ENCODE data around the gene ADAMTS12.
"Not testable (repeated sequence)": the region's sequence is repeated elsewhere in the genome, so short reads cannot be mapped to it uniquely, and the experiment has no call there.

ADAMTS12 gene

GRCh38 chr5:33537240-33537639, 354.6 kb downstream of the ADAMTS12 start:
- no peak for ATAC-seq (ENCODE audit: low read depth)
- no peak overlapping the region for H3K27ac Mint-ChIP-seq
- no peaks in the 10 kb centered on the region for H3K4me1 Mint-ChIP-seq
- no peak for DNase-seq (ENCODE audit: low spot score in 2 of 2)
- H3K27me3 Mint-ChIP-seq, result peaks cover 9% of the 10 kb centered on the region
- H3K4me3 Mint-ChIP-seq, result no peak overlapping the region
- no peaks in the 10 kb centered on the region for H3K36me3 Mint-ChIP-seq
- no peaks in the 10 kb centered on the region for H3K9me3 Mint-ChIP-seq

GRCh38 chr5:33536802-33537201, 355.0 kb downstream of the ADAMTS12 start:
- Mint-ChIP-seq H3K4me3 (no peak overlapping the region), H3K36me3 (no peaks in the 10 kb centered on the region), H3K4me1 (no peaks in the 10 kb centered on the region), H3K9me3 (no peaks in the 10 kb centered on the region), H3K27me3 (peaks cover 9% of the 10 kb centered on the region), H3K27ac (no peak overlapping the region)
- DNase-seq (ENCODE audit: low spot score in 2 of 2) (no peak), ATAC-seq (ENCODE audit: low read depth) (no peak)

- DNase-seq (ENCODE audit: low spot score in 2 of 2) (no peak), ATAC-seq (ENCODE audit: low read depth) (no peak)
- Mint-ChIP-seq H3K4me1 (no peaks in the 10 kb centered on the region), H3K27ac (no peak overlapping the region), H3K9me3 (no peaks in the 10 kb centered on the region), H3K36me3 (no peaks in the 10 kb centered on the region), H3K4me3 (no peak overlapping the region), H3K27me3 (peaks cover 5% of the 10 kb centered on the region)
Measured at GRCh38 chr5:33531824-33532223, 360.0 kb downstream of the ADAMTS12 start.

GRCh38 chr5:33531037-33531298, 360.8 kb downstream of the ADAMTS12 start:
- ATAC-seq (ENCODE audit: low read depth) (no peak), DNase-seq (ENCODE audit: low spot score in 2 of 2) (no peak)
- no peak overlapping the region for H3K4me3 Mint-ChIP-seq
- no peaks in the 10 kb centered on the region for H3K4me1 Mint-ChIP-seq
- H3K9me3 Mint-ChIP-seq, result no peaks in the 10 kb centered on the region
- H3K27ac Mint-ChIP-seq, result no peak overlapping the region
- H3K27me3 Mint-ChIP-seq, result peaks cover 5% of the 10 kb centered on the region
- H3K36me3 Mint-ChIP-seq, result no peaks in the 10 kb centered on the region

- Mint-ChIP-seq H3K36me3 (no peaks in the 10 kb centered on the region), H3K4me3 (no peak overlapping the region), H3K9me3 (no peaks in the 10 kb centered on the region), H3K4me1 (no peaks in the 10 kb centered on the region), H3K27ac (no peak overlapping the region), H3K27me3 (peaks cover 3% of the 10 kb centered on the region)
- DNase-seq (ENCODE audit: low spot score in 2 of 2) (no peak), ATAC-seq (ENCODE audit: low read depth) (no peak)
Measured at GRCh38 chr5:33530183-33531036, 361.4 kb downstream of the ADAMTS12 start.

GRCh38 chr5:33527696-33528095, 364.1 kb downstream of the ADAMTS12 start:
- no peaks in the 10 kb centered on the region for H3K36me3 Mint-ChIP-seq
- no peak overlapping the region for H3K27ac Mint-ChIP-seq
- H3K9me3 Mint-ChIP-seq, result no peaks in the 10 kb centered on the region
- peaks cover 5% of the 10 kb centered on the region for H3K27me3 Mint-ChIP-seq
- no peak for DNase-seq (ENCODE audit: low spot score in 2 of 2)
- ATAC-seq (ENCODE audit: low read depth), result no peak
- H3K4me1 Mint-ChIP-seq, result no peaks in the 10 kb centered on the region
- no peak overlapping the region for H3K4me3 Mint-ChIP-seq

- Mint-ChIP-seq H3K27ac (no peak overlapping the region), H3K4me1 (no peaks in the 10 kb centered on the region), H3K9me3 (no peaks in the 10 kb centered on the region), H3K27me3 (peaks cover 5% of the 10 kb centered on the region), H3K36me3 (no peaks in the 10 kb centered on the region), H3K4me3 (no peak overlapping the region)
- DNase-seq (ENCODE audit: low spot score in 2 of 2) (no peak), ATAC-seq (ENCODE audit: low read depth) (no peak)
Measured at GRCh38 chr5:33526755-33527154, 365.0 kb downstream of the ADAMTS12 start.

- DNase-seq (ENCODE audit: low spot score in 2 of 2) (no peak), ATAC-seq (ENCODE audit: low read depth) (no peak)
- H3K27ac Mint-ChIP-seq, result no peak overlapping the region
- no peaks in the 10 kb centered on the region for H3K9me3 Mint-ChIP-seq
- peaks cover 5% of the 10 kb centered on the region for H3K27me3 Mint-ChIP-seq
- H3K4me3 Mint-ChIP-seq, result no peak overlapping the region
- H3K36me3 Mint-ChIP-seq, result no peaks in the 10 kb centered on the region
- no peaks in the 10 kb centered on the region for H3K4me1 Mint-ChIP-seq
Measured at GRCh38 chr5:33524476-33524875, 367.3 kb downstream of the ADAMTS12 start.

GRCh38 chr5:33523208-33523771, 368.5 kb downstream of the ADAMTS12 start:
- Mint-ChIP-seq H3K4me3 (no peak overlapping the region), H3K27me3 (peaks cover 5% of the 10 kb centered on the region), H3K4me1 (no peaks in the 10 kb centered on the region), H3K36me3 (no peaks in the 10 kb centered on the region), H3K27ac (no peak overlapping the region), H3K9me3 (peaks cover 3% of the 10 kb centered on the region)
- DNase-seq (ENCODE audit: low spot score in 2 of 2) (no peak), ATAC-seq (ENCODE audit: low read depth) (no peak)

- H3K27ac Mint-ChIP-seq, result no peak overlapping the region
- no peaks in the 10 kb centered on the region for H3K4me1 Mint-ChIP-seq
- peaks cover 5% of the 10 kb centered on the region for H3K9me3 Mint-ChIP-seq
- peaks cover 7% of the 10 kb centered on the region for H3K27me3 Mint-ChIP-seq
- ATAC-seq (ENCODE audit: low read depth) (no peak), DNase-seq (ENCODE audit: low spot score in 2 of 2) (no peak)
- no peak overlapping the region for H3K4me3 Mint-ChIP-seq
- no peaks in the 10 kb centered on the region for H3K36me3 Mint-ChIP-seq
Measured at GRCh38 chr5:33516421-33516820, 375.4 kb downstream of the ADAMTS12 start.

GRCh38 chr5:33515366-33515765, 376.4 kb downstream of the ADAMTS12 start:
- not testable (repeated sequence) for H3K27me3 Mint-ChIP-seq; DNase-seq (ENCODE audit: low spot score in 2 of 2); H3K36me3 Mint-ChIP-seq; ATAC-seq (ENCODE audit: low read depth); H3K9me3 Mint-ChIP-seq; H3K4me3 Mint-ChIP-seq; H3K4me1 Mint-ChIP-seq; H3K27ac Mint-ChIP-seq

- Mint-ChIP-seq H3K27ac (no peak overlapping the region), H3K4me1 (no peaks in the 10 kb centered on the region), H3K27me3 (peaks cover 7% of the 10 kb centered on the region), H3K9me3 (peaks cover 5% of the 10 kb centered on the region), H3K4me3 (no peak overlapping the region), H3K36me3 (no peaks in the 10 kb centered on the region)
- no peak for ATAC-seq (ENCODE audit: low read depth)
- no peak for DNase-seq (ENCODE audit: low spot score in 2 of 2)
Measured at GRCh38 chr5:33513462-33514185, 378.2 kb downstream of the ADAMTS12 start.

- Mint-ChIP-seq H3K27me3 (no peaks in the 10 kb centered on the region), H3K9me3 (peaks cover 3% of the 10 kb centered on the region), H3K4me1 (no peaks in the 10 kb centered on the region), H3K4me3 (no peak overlapping the region), H3K36me3 (no peaks in the 10 kb centered on the region), H3K27ac (no peak overlapping the region)
- DNase-seq (ENCODE audit: low spot score in 2 of 2) (no peak), ATAC-seq (ENCODE audit: low read depth) (no peak)
Measured at GRCh38 chr5:33509036-33509435, 382.8 kb downstream of the ADAMTS12 start.

- no peak overlapping the region for H3K4me3 Mint-ChIP-seq
- ATAC-seq (ENCODE audit: low read depth) (no peak), DNase-seq (ENCODE audit: low spot score in 2 of 2) (no peak)
- H3K4me1 Mint-ChIP-seq, result no peaks in the 10 kb centered on the region
- no peak overlapping the region for H3K27ac Mint-ChIP-seq
- H3K9me3 Mint-ChIP-seq, result peaks cover 3% of the 10 kb centered on the region
- H3K36me3 Mint-ChIP-seq, result no peaks in the 10 kb centered on the region
- H3K27me3 Mint-ChIP-seq, result no peaks in the 10 kb centered on the region
Measured at GRCh38 chr5:33507426-33507825, 384.4 kb downstream of the ADAMTS12 start.

Measured in memory B cell (primary cell).